HepG2 (cell line): Measurements from ENCODE around the gene ITPR1. TPM values are rescaled to one million over a fixed set of nuclear protein-coding genes. Genes with fewer than 3 reads are reported as not detected.

ENCODE experiments used
- AGO1 ChIP-seq: fragments of 200-400 bp; formaldehyde crosslinking; IDR thresholded peaks from 2 replicates; pipeline ENCODE4 v1.6.1; 2017; ENCODE audit warnings: mild to moderate bottlenecking, low read depth, low read length, moderate library complexity; ENCODE audit not compliant: poor library complexity, severe bottlenecking
- AGO2 ChIP-seq: fragments of 200-400 bp; formaldehyde crosslinking; optimal IDR thresholded peaks from 2 replicates; pipeline ENCODE3; 2017; ENCODE audit warnings: mild to moderate bottlenecking, low read depth, low read length, moderate library complexity
- AHR ChIP-seq: IDR thresholded peaks from 2 replicates; pipeline ENCODE4 v1.6.1; 2018; ENCODE audit warnings: missing genetic modification reagents, missing compliant biosample characterization
- E2F2 ChIP-seq: sonication (generic); formaldehyde crosslinking; IDR thresholded peaks from 2 replicates; pipeline ENCODE4 v1.4.0; 2020; ENCODE audit warnings: missing genetic modification reagents, borderline replicate concordance
- HNRNPK ChIP-seq: fragments of 200-400 bp; formaldehyde crosslinking; IDR thresholded peaks from 2 replicates; pipeline ENCODE4 v1.6.1; 2018; ENCODE audit warnings: low read length, low read depth, moderate library complexity, mild to moderate bottlenecking; ENCODE audit not compliant: poor library complexity, severe bottlenecking
- HOXD1 ChIP-seq: sonication (generic); formaldehyde crosslinking; IDR thresholded peaks from 2 replicates; pipeline ENCODE4 v1.5.0; 2020; ENCODE audit warnings: missing genetic modification reagents
- KLF13 ChIP-seq: sonication (generic); formaldehyde crosslinking; IDR thresholded peaks from 2 replicates; pipeline ENCODE4 v1.4.0; 2020; ENCODE audit warnings: mild to moderate bottlenecking, missing genetic modification reagents
- PAXIP1 ChIP-seq: sonication (generic); formaldehyde crosslinking; conservative IDR thresholded peaks from 2 replicates; pipeline ENCODE4 v1.4.0; 2020; ENCODE audit warnings: mild to moderate bottlenecking, missing genetic modification reagents, moderate library complexity
- PHF21A ChIP-seq: sonication (generic); formaldehyde crosslinking; IDR thresholded peaks from 2 replicates; pipeline ENCODE4 v1.5.0; 2020; ENCODE audit warnings: mild to moderate bottlenecking, missing genetic modification reagents
- POLR2AphosphoS2 ChIP-seq: IDR thresholded peaks from 2 replicates; pipeline ENCODE4 v1.6.1; 2011; ENCODE audit warnings: low read depth, low read length, improper control_type of control experiment
- SIN3B ChIP-seq: fragments of 150-350 bp; IDR thresholded peaks from 2 replicates; pipeline ENCODE4 v1.6.1; 2014; ENCODE audit warnings: low read length
- SKIL ChIP-seq: sonication (generic); formaldehyde crosslinking; IDR thresholded peaks from 2 replicates; pipeline ENCODE4 v1.8.0; 2022; ENCODE audit warnings: missing genetic modification reagents, mild to moderate bottlenecking, moderate library complexity, borderline replicate concordance
- SRY ChIP-seq: sonication (generic); formaldehyde crosslinking; IDR thresholded peaks from 2 replicates; pipeline ENCODE4 v1.8.0; 2022; ENCODE audit warnings: mild to moderate bottlenecking, missing genetic modification reagents
- TMF1 ChIP-seq: sonication (generic); formaldehyde crosslinking; IDR thresholded peaks from 2 replicates; pipeline ENCODE4 v1.8.1; 2022; ENCODE audit warnings: low read depth, missing genetic modification reagents
- ZC3H13 ChIP-seq: sonication (generic); formaldehyde crosslinking; IDR thresholded peaks from 2 replicates; pipeline ENCODE4 v1.8.1; 2023; ENCODE audit warnings: mild to moderate bottlenecking, missing genetic modification reagents, moderate library complexity
- ZNF34 ChIP-seq: sonication (generic); formaldehyde crosslinking; IDR thresholded peaks from 2 replicates; pipeline ENCODE4 v1.4.0; 2020; ENCODE audit warnings: mild to moderate bottlenecking, missing genetic modification reagents, borderline replicate concordance
- ZNF580 ChIP-seq: IDR thresholded peaks from 2 replicates; pipeline ENCODE4 v1.6.1; 2016; ENCODE audit warnings: low read depth, borderline replicate concordance
- ZNF709 ChIP-seq: sonication (generic); formaldehyde crosslinking; IDR thresholded peaks from 2 replicates; pipeline ENCODE4 v1.5.0; 2020; ENCODE audit warnings: mild to moderate bottlenecking, missing genetic modification reagents
- ZNF747 ChIP-seq: sonication (generic); formaldehyde crosslinking; IDR thresholded peaks from 2 replicates; pipeline ENCODE4 v1.8.1; 2023; ENCODE audit warnings: missing genetic modification reagents, mild to moderate bottlenecking, borderline replicate concordance
- polyA plus RNA-seq, 8 experiments: library from polyadenylated mRNA; depleted of rRNA in 3 of 8; stranded (reverse) in 7 of 8; unstranded in 1 of 8; fragments of >200 nt; fragmentation: Illumina TruSeq in 4 of 8; extraction: Trizol in 4 of 8; gene quantifications; 2 replicates each; pipeline versions ENCODE4 v1.2.1 to v1.2.3, GENCODE V29; 2011 to 2016; ENCODE audit warnings: low read depth in 4 of 8, missing spikeins in 1 of 8, mixed read lengths in 1 of 8; ENCODE audit not compliant: insufficient read depth in 1 of 8
- total RNA-seq, 5 experiments: library from RNA; depleted of rRNA; stranded (reverse); fragments of >200 nt; fragmentation: Illumina TruSeq; extraction: Trizol; gene quantifications; 2 replicates each; pipeline ENCODE4 v1.2.3, GENCODE V29; 2016; ENCODE audit warnings: low read depth in 1 of 5

The ITPR1 gene
- total and polyA plus RNA-seq, 2 of the 13 experiments (the other 11 are each of a cell fraction or from before 2014, with no cell fraction given) = 10.0 to 11.4 TPM

GRCh38 chr3:4752201-4753072 is 259.3 kb downstream of the ITPR1 start (continued):
- no peak for TF ChIP-seq E2F2 (CRISPR knock-in tag)
- TF ChIP-seq AGO1 = no peak
- 0 out of 2 replicates have a peak, but pooled peaks have one; percentile 1 for TF ChIP-seq ZNF580 (CRISPR knock-in tag)
- TF ChIP-seq ZNF34 (CRISPR knock-in tag) = no peak
- no peak for TF ChIP-seq AGO2
- 0 out of 2 replicates have a peak, but pooled peaks have one; percentile 44 for TF ChIP-seq SKIL
- TF ChIP-seq AHR (CRISPR knock-in tag) = no peak; the same call in 1 of the 2 replicates
- no peak for TF ChIP-seq ZNF709 (CRISPR knock-in tag)
- no peak for TF ChIP-seq POLR2AphosphoS2
- TF ChIP-seq TMF1 (CRISPR knock-in tag) = no peak
- TF ChIP-seq KLF13 (CRISPR knock-in tag) = no peak
- 0 out of 2 replicates have a peak, but pooled peaks have one; percentile 28 for TF ChIP-seq ZNF747 (CRISPR knock-in tag)
- no peak for TF ChIP-seq HNRNPK
- TF ChIP-seq PAXIP1 (CRISPR knock-in tag) = peak; percentile 92
- no peak for TF ChIP-seq HOXD1 (CRISPR knock-in tag)
- TF ChIP-seq PHF21A (CRISPR knock-in tag) = peak; percentile 91
- no peak for TF ChIP-seq SIN3B
- peak; percentile 52; the same call in 1 of the 2 replicates for TF ChIP-seq ZC3H13
- no peak for TF ChIP-seq SRY
